GM12878 (cell line): ENCODE results near the gene SPNS1. TPM values are rescaled to one million over a fixed set of nuclear protein-coding genes. Genes with fewer than 3 reads are reported as not detected.

ENCODE experiments used
- ATAC-seq: fragments of 200-7000 bp; cut with Tn5 transposase; 3 replicates; pipeline ENCODE4 v1.9.1; 2020; ENCODE audit warnings: mild to moderate bottlenecking, moderate library complexity
- BruUV-seq: library from RNA; stranded (reverse); fragments of 400-500 nt; replicated peaks from 2 replicates; lab custom pipeline; 2021; lab: Mats Ljungman, UMichigan
- CTCF ChIA-PET: fragments of 300-600 bp; sonication (Branson Sonifier 250); formaldehyde crosslinking; extraction: SDS; loops from one replicate; lab custom pipeline; 2021; ENCODE audit warnings: inconsistent platforms; lab: Yijun Ruan, JAX
- POLR2A ChIA-PET: fragments of 350-600 bp; formaldehyde crosslinking; extraction: SDS; loops from one replicate; lab custom pipeline; 2021; ENCODE audit warnings: inconsistent platforms; lab: Charles Lee
- RAD21 ChIA-PET: fragments of 300-600 bp; sonication (Branson Sonifier 250); formaldehyde crosslinking; loops from one replicate; lab custom pipeline; 2023; ENCODE audit warnings: antibody characterized with exemption; ENCODE audit not compliant: unreplicated experiment; lab: Charles Lee
- SMC1A ChIA-PET: fragments of 300-600 bp; sonication (Branson Sonifier 250); formaldehyde crosslinking; loops from one replicate; lab custom pipeline; 2023; ENCODE audit not compliant: unreplicated experiment, uncharacterized antibody; lab: Charles Lee
- DNase-seq: peaks from one replicate; pipeline ENCODE4 v3.0.0-alpha.2; 2011; ENCODE audit warnings: low read depth, low spot score
- FAIRE-seq: peaks from 3 replicates; lab custom pipeline; 2011; peaks lifted over from hg19 to GRCh38; lab: Jason Lieb, UNC
- H2AFZ ChIP-seq: 2 replicates; pipeline ENCODE4 v1.6.0; 2011; ENCODE audit warnings: low read depth, low read length, control low read depth; ENCODE audit not compliant: control insufficient read depth
- H3K27ac ChIP-seq: 2 replicates; pipeline ENCODE4 v1.5.1; 2011; ENCODE audit warnings: control low read depth; ENCODE audit not compliant: control insufficient read depth, insufficient read depth
- H3K27me3 ChIP-seq, 2 experiments: replicated peaks in 1 of 2; 2 replicates each; pipeline versions ENCODE4 v1.6.0 to v1.6.1; 2011; ENCODE audit warnings: low read length in 1 of 2; ENCODE audit not compliant: control insufficient read depth in 2 of 2, insufficient read depth in 2 of 2
- H3K36me3 ChIP-seq, 2 experiments: 2 replicates each; pipeline ENCODE4 v1.5.1; 2011; ENCODE audit warnings: low read length in 1 of 2; ENCODE audit not compliant: control insufficient read depth in 2 of 2, insufficient read depth in 2 of 2
- H3K4me1 ChIP-seq: 2 replicates; pipeline ENCODE4 v1.6.1; 2011; ENCODE audit warnings: mild to moderate bottlenecking, low read length, moderate library complexity, mixed read lengths; ENCODE audit not compliant: control insufficient read depth, insufficient read depth
- H3K4me2 ChIP-seq: 2 replicates; pipeline ENCODE4 v1.6.0; 2011; ENCODE audit warnings: control low read depth; ENCODE audit not compliant: control insufficient read depth, insufficient read depth
- H3K4me3 ChIP-seq: fragments of 200-600 bp; sonication (generic); 2 replicates; pipeline ENCODE4 v1.5.1; 2016
- H3K79me2 ChIP-seq: 2 replicates; pipeline ENCODE4 v1.6.0; 2011; ENCODE audit warnings: low read length; ENCODE audit not compliant: control insufficient read depth, insufficient read depth
- H3K9ac ChIP-seq: 2 replicates; pipeline ENCODE4 v1.8.0; 2011; ENCODE audit warnings: low read length, control low read depth, mixed read lengths; ENCODE audit not compliant: control insufficient read depth, insufficient read depth
- H3K9me3 ChIP-seq: replicated peaks from 3 replicates; pipeline ENCODE4 v1.5.1; 2011; ENCODE audit warnings: mild to moderate bottlenecking, low read length; ENCODE audit not compliant: control insufficient read depth, insufficient read depth
- H4K20me1 ChIP-seq: 2 replicates; pipeline ENCODE4 v1.6.0; 2011; ENCODE audit not compliant: control insufficient read depth, insufficient read depth
- BRCA1 ChIP-seq: IDR thresholded peaks from 2 replicates; pipeline ENCODE4 v1.6.1; 2011; ENCODE audit warnings: low read depth, low read length, improper control_type of control experiment
- HDGF ChIP-seq: fragments of 450-650 bp; IDR thresholded peaks from 2 replicates; pipeline ENCODE4 v1.6.1; 2016; ENCODE audit warnings: antibody characterized with exemption
- NR2C1 ChIP-seq: fragments of 450-650 bp; IDR thresholded peaks from 2 replicates; pipeline ENCODE4 v1.6.1; 2017; ENCODE audit warnings: antibody characterized with exemption, mild to moderate bottlenecking, moderate library complexity
- RAD51 ChIP-seq: fragments of 450-650 bp; IDR thresholded peaks from 2 replicates; pipeline ENCODE4 v1.6.1; 2016; ENCODE audit warnings: moderate library complexity, mild to moderate bottlenecking, inconsistent platforms
- RBBP5 ChIP-seq: fragments of 200-600 bp; sonication (generic); conservative IDR thresholded peaks from 2 replicates; pipeline ENCODE4 v1.6.1; 2016
- SMC3 ChIP-seq: IDR thresholded peaks from 2 replicates; pipeline ENCODE4 v1.6.1; 2011; ENCODE audit warnings: low read length, improper control_type of control experiment, borderline replicate concordance
- SPI1 ChIP-seq: IDR thresholded peaks from 2 replicates; pipeline ENCODE4 v1.6.1; 2011; ENCODE audit warnings: low read depth, mild to moderate bottlenecking, low read length, moderate library complexity, borderline replicate concordance; ENCODE audit not compliant: insufficient read depth
- STAT1 ChIP-seq: fragments of 450-650 bp; conservative IDR thresholded peaks from 2 replicates; pipeline ENCODE4 v1.6.1; 2014; ENCODE audit warnings: antibody characterized with exemption, mild to moderate bottlenecking
- TARDBP ChIP-seq: IDR thresholded peaks from 2 replicates; pipeline ENCODE4 v1.6.1; 2016; ENCODE audit warnings: borderline replicate concordance
- WGBS: methylation state at CpG from one replicate; pipeline ENCODE4 v1.1.6; 2016; ENCODE audit warnings: low lambda C conversion rate; ENCODE audit not compliant: insufficient replicate concordance, insufficient coverage; ENCODE audit errors: missing lambda C conversion rate; 5-methylcytosine and 5-hydroxymethylcytosine counted together
- in situ Hi-C: fragments of 300-500 bp; cut with MboI; formaldehyde crosslinking; loops from 9 replicates; pipeline ENCODE4 v1.14.3; 2018; ENCODE audit warnings: mixed read lengths
- intact Hi-C: fragments of 100-400 bp; cut with micrococcal nuclease; formaldehyde crosslinking; loops from one replicate; pipeline ENCODE4 v1.14.2; 2022; ENCODE audit not compliant: unreplicated experiment
- polyA plus RNA-seq, 11 experiments: library from polyadenylated mRNA; depleted of rRNA in 4 of 11; unstranded in 6 of 11; stranded (reverse) in 5 of 11; fragments of >200 nt; fragmentation: Nextera tagmentation in 4 of 11; fragmentation: Illumina TruSeq in 1 of 11; extraction: Ambion mirVana in 4 of 11; extraction: Trizol in 1 of 11; gene quantifications; 1 replicate in 1 of 11; 2 replicates in 10 of 11; pipeline versions ENCODE4 v1.2.1 to v1.2.3, GENCODE V29; 2011 to 2016; ENCODE audit warnings: inconsistent platforms in 2 of 11, missing spikeins in 2 of 11, low read depth in 1 of 11
- total RNA-seq, 4 experiments: library from RNA; depleted of rRNA in 3 of 4; stranded (reverse); fragments of >200 nt in 3 of 4; fragmentation: Illumina TruSeq in 1 of 4; extraction: Trizol in 1 of 4; gene quantifications; 2 replicates each; pipeline versions ENCODE4 v1.2.1 to v1.2.3, GENCODE V29; 2013 to 2021
- TF ChIP-seq, protein P1 (sequence below): fragments of 450-650 bp; formaldehyde crosslinking; IDR thresholded peaks from 2 replicates; pipeline ENCODE4 v1.4.0; 2020; ENCODE audit warnings: mild to moderate bottlenecking, moderate library complexity
- TF ChIP-seq, protein P2 (sequence below): IDR thresholded peaks from 2 replicates; pipeline ENCODE4 v1.6.1; 2012; ENCODE audit warnings: mild to moderate bottlenecking, low read depth, low read length

SPNS1 gene
- total and polyA plus RNA-seq, 10 of the 15 experiments (the other 5 are each of a cell fraction or from before 2014, with no cell fraction given) = 0.16 to 37.6 (median 12.0) TPM

DNA sequence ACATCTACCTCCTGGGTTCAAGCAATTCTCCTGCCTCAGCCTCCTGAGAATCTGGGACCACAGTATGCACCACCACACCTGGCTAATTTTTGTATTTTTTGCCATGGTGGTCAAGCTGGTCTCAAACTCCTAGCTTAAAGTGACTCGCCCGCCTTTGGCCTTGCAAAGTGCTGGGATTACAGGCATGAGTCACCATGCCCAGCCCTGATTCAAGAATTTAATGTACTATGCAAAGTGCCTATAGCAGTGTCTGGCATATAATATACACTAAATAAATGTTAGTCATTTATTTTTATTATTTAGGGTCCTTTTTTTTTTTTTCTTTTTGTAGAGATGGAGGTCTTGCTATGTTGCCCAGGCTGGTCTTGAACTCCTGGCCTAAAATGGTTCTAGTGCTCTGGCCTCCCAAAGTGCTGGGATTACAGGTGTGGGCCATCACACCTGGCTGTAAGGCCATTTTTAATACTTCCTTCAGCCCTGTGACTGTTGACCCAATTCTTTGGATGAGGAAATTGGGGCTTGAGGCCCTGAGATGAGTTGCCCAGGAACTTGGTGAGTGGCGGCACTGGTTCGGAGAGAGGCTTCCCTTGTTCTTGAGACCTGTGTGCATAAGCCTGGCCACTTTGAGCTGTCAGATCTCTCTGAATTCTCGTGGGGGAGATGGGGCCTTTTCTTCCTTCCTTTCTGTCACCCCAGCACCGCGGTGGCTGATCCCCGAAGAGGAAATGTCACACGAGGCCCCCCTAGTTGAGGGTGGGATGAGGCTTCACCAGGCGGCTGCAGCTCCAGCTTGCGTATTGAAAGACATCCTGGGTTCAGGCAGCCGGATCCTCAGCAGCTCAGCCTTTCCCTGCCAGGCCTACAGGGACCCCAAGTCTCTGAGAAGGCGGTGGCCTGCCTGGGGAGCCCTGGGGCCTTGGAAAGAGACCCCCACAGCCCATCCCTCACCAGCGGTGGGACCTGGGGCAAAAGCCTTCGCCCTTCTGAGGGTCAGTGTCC, 49.0 kb downstream of the SPNS1 start:
- CTCF ChIA-PET = no interaction called here
- no peak overlapping the region for H2AFZ ChIP-seq
- TF ChIP-seq RAD51 (no peak), SPI1 (no peak), RBBP5 (no peak), HDGF (no peak), STAT1 (no peak), TARDBP (no peak), SMC3 (no peak), BRCA1 (no peak), NR2C1 (no peak)
- TF ChIP-seq, protein P1, sequence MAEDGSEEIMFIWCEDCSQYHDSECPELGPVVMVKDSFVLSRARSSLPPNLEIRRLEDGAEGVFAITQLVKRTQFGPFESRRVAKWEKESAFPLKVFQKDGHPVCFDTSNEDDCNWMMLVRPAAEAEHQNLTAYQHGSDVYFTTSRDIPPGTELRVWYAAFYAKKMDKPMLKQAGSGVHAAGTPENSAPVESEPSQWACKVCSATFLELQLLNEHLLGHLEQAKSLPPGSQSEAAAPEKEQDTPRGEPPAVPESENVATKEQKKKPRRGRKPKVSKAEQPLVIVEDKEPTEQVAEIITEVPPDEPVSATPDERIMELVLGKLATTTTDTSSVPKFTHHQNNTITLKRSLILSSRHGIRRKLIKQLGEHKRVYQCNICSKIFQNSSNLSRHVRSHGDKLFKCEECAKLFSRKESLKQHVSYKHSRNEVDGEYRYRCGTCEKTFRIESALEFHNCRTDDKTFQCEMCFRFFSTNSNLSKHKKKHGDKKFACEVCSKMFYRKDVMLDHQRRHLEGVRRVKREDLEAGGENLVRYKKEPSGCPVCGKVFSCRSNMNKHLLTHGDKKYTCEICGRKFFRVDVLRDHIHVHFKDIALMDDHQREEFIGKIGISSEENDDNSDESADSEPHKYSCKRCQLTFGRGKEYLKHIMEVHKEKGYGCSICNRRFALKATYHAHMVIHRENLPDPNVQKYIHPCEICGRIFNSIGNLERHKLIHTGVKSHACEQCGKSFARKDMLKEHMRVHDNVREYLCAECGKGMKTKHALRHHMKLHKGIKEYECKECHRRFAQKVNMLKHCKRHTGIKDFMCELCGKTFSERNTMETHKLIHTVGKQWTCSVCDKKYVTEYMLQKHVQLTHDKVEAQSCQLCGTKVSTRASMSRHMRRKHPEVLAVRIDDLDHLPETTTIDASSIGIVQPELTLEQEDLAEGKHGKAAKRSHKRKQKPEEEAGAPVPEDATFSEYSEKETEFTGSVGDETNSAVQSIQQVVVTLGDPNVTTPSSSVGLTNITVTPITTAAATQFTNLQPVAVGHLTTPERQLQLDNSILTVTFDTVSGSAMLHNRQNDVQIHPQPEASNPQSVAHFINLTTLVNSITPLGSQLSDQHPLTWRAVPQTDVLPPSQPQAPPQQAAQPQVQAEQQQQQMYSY = no peak
- TF ChIP-seq, protein P2, sequence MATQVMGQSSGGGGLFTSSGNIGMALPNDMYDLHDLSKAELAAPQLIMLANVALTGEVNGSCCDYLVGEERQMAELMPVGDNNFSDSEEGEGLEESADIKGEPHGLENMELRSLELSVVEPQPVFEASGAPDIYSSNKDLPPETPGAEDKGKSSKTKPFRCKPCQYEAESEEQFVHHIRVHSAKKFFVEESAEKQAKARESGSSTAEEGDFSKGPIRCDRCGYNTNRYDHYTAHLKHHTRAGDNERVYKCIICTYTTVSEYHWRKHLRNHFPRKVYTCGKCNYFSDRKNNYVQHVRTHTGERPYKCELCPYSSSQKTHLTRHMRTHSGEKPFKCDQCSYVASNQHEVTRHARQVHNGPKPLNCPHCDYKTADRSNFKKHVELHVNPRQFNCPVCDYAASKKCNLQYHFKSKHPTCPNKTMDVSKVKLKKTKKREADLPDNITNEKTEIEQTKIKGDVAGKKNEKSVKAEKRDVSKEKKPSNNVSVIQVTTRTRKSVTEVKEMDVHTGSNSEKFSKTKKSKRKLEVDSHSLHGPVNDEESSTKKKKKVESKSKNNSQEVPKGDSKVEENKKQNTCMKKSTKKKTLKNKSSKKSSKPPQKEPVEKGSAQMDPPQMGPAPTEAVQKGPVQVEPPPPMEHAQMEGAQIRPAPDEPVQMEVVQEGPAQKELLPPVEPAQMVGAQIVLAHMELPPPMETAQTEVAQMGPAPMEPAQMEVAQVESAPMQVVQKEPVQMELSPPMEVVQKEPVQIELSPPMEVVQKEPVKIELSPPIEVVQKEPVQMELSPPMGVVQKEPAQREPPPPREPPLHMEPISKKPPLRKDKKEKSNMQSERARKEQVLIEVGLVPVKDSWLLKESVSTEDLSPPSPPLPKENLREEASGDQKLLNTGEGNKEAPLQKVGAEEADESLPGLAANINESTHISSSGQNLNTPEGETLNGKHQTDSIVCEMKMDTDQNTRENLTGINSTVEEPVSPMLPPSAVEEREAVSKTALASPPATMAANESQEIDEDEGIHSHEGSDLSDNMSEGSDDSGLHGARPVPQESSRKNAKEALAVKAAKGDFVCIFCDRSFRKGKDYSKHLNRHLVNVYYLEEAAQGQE = no peak

More for the DNA sequence above, 49.0 kb downstream of the SPNS1 start:
- H3K9ac ChIP-seq = no peak overlapping the region
- no peak for DNase-seq
- no peak for FAIRE-seq
- H3K4me3 ChIP-seq = no peak overlapping the region
- no peak overlapping the region for H3K4me2 ChIP-seq
- no peak overlapping the region for H3K27ac ChIP-seq
- H3K4me1 ChIP-seq = peaks cover 1% of the 10 kb centered on the region; the same call in 1 of the 2 replicates
- RAD21 ChIA-PET = no interaction called here
- POLR2A ChIA-PET = interaction anchor here (0.5 kb wide), 1 partner anchor 51 kb away, joined by 5 read pairs; no protein-coding TSS in a partner anchor
- in situ Hi-C loops = no loop called here
- no TSS peak for BruUV-seq
- no peak for ATAC-seq
- SMC1A ChIA-PET = no interaction called here
- H3K27me3 ChIP-seq = peaks cover 0 to 3% of the 10 kb centered on the region in 2 experiments; a peak in 1 of 4 replicates
- 29% methylated on average over 15 of the region's 15 CpGs for WGBS
- no peaks in the 10 kb centered on the region for H4K20me1 ChIP-seq
- no peaks in the 10 kb centered on the region for H3K9me3 ChIP-seq
- H3K36me3 ChIP-seq = no peaks in the 10 kb centered on the region
- H3K79me2 ChIP-seq = no peaks in the 10 kb centered on the region
- intact Hi-C loops = no loop called here
